Measurements from ENCODE around the gene HEATR5B. TPM values are rescaled to one million over a fixed set of nuclear protein-coding genes. Genes with fewer than 3 reads are reported as not detected.

HEATR5B gene
- total and polyA plus RNA-seq, 2 of the 8 experiments (the other 6 are each of a cell fraction or from before 2014, with no cell fraction given), result 7.0 to 12.6 TPM

DNA sequence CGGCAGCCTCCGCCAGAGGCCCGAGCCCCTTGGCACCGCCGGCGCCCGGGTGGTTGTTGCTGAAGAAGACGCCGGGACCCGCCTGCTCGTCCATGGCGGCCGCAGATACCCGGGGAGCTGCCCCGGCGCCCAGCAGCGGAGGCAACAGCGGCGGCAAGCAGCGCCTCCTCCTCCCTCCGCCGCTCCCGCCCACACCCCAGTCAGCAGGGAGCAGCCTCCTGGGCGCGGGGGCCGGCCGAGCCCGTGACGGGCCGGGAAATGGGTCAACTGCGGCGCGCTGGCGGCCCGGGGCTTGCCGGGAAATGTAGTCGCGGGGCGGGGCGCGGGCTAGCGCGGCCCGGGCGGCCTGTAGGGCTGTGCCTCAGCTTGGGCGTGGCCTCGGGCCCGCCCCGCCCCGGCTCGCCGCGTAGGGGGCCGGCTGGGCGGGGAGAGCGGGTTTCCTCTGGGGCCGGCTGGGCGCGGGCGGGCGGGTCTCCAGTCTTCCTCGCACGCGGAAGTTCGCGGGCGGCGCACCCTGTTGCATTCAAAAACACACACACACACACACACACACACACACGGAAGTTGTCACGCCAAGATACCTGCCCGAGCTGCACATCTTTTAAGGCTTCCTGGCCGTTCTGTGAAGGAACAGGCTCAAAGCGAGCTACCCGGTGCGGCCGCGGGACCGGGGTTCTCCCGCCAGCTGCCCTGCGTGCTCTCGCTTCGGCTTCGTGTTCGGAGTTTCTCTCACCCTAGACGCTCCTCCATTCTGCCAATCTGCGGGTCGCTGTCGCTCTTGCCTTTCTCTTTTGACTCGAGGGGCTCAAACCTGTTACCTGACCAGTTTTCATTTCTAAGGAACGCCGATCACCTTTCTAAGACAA lies 117.6 kb downstream of the HEATR5B start, which contains the start of gene STRN (continued):
- TF ChIP-seq RAD21 (IDR thresholded peaks at IDR 0.05 in 1 of 2, conservative IDR thresholded peaks at IDR 0.05 in 1 of 2; ENCODE audit: low read depth in 2 of 2, low read length in 2 of 2) (no peak), SP2 (IDR thresholded peaks at IDR 0.05; ENCODE audit: low read length) (no peak), CHD2 (IDR thresholded peaks at IDR 0.05; ENCODE audit: low read length) (no peak), CBX5 (IDR thresholded peaks at IDR 0.05; ENCODE audit: low read depth, low read length) (no peak), FOSL1 (IDR thresholded peaks at IDR 0.05; ENCODE audit: insufficient read depth, low read depth, low read length) (no peak), EGR1 (IDR thresholded peaks at IDR 0.05; ENCODE audit: borderline replicate concordance, low read depth, low read length) (peak; percentile 87), KDM1A (IDR thresholded peaks at IDR 0.05; ENCODE audit: borderline replicate concordance, low read length) (no peak), GTF2F1 (IDR thresholded peaks at IDR 0.05; ENCODE audit: borderline replicate concordance, low read depth, low read length) (no peak), HDAC2 (IDR thresholded peaks at IDR 0.05; ENCODE audit: borderline replicate concordance in 1 of 2, low read depth in 2 of 2, low read length in 2 of 2) (no peak; a peak in 1 of 4 replicates), HDAC6 (IDR thresholded peaks at IDR 0.05; ENCODE audit: low read depth, low read length) (no peak), POLR2AphosphoS5 (IDR thresholded peaks at IDR 0.05; ENCODE audit: low read depth, low read length) (peak; percentile 58), BCL11A (IDR thresholded peaks at IDR 0.05; ENCODE audit: low read depth in 2 of 2, low read length in 2 of 2) (no peak), RBBP5 (IDR thresholded peaks at IDR 0.05; ENCODE audit: borderline replicate concordance, low read depth, low read length) (peak; percentile 95), SIX5 (IDR thresholded peaks at IDR 0.05; ENCODE audit: low read depth, low read length) (peak; percentile 53; the same call in 1 of the 2 replicates), SUZ12 (IDR thresholded peaks at IDR 0.05; ENCODE audit: low read length) (no peak), CHD1 (IDR thresholded peaks at IDR 0.05; ENCODE audit: low read depth, low read length) (no peak), SIRT6 (IDR thresholded peaks at IDR 0.05; ENCODE audit: low read length) (no peak), ZNF274 (IDR thresholded peaks at IDR 0.05; ENCODE audit: borderline replicate concordance, extremely low read depth, low read length) (no peak), BRCA1 (IDR thresholded peaks at IDR 0.05; ENCODE audit: low read depth, low read length) (no peak)
- TF ChIP-seq, protein P1, sequence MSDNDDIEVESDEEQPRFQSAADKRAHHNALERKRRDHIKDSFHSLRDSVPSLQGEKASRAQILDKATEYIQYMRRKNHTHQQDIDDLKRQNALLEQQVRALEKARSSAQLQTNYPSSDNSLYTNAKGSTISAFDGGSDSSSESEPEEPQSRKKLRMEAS (IDR thresholded peaks at IDR 0.05), result peak; percentile 62; the same call in 1 of the 2 replicates
- TF ChIP-seq, protein P2, sequence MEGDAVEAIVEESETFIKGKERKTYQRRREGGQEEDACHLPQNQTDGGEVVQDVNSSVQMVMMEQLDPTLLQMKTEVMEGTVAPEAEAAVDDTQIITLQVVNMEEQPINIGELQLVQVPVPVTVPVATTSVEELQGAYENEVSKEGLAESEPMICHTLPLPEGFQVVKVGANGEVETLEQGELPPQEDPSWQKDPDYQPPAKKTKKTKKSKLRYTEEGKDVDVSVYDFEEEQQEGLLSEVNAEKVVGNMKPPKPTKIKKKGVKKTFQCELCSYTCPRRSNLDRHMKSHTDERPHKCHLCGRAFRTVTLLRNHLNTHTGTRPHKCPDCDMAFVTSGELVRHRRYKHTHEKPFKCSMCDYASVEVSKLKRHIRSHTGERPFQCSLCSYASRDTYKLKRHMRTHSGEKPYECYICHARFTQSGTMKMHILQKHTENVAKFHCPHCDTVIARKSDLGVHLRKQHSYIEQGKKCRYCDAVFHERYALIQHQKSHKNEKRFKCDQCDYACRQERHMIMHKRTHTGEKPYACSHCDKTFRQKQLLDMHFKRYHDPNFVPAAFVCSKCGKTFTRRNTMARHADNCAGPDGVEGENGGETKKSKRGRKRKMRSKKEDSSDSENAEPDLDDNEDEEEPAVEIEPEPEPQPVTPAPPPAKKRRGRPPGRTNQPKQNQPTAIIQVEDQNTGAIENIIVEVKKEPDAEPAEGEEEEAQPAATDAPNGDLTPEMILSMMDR (IDR thresholded peaks at IDR 0.05; ENCODE audit: control extremely low read depth in 1 of 3, insufficient read depth in 1 of 3, low read depth in 1 of 3, low read length in 3 of 3), result no peak

All from H1 (cell line).